ENCODE measurements around the gene CASP7.

CASP7 gene

DNA sequence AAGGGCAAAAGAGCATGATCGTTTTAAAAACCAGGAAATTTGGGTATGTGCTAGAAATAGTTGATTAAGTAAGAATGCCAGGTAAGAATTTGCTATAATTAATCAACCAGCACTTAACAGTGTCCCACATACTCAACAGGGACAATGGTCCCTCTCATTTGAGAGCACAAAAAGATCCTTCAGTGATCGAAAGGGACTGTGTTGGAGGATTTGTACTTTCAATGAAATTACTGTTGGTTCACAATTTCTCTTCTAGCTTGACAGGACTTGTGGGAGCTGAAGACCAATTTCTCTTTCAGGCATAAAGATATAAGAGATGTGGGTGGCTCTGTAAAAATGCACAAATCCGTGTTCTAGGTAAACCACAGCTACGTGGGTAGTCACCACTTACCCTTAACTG lies 59.3 kb downstream of the CASP7 start:
- POLR2A ChIA-PET: no interaction called here
- DNase-seq (ENCODE audit: extremely low spot score): no peak
- CTCF ChIA-PET: no interaction called here
- TF ChIP-seq CTBP1 (IDR thresholded peaks at IDR 0.05; ENCODE audit: borderline replicate concordance) (no peak), ZNF384 (IDR thresholded peaks at IDR 0.05) (no peak), L3MBTL2 (conservative IDR thresholded peaks at IDR 0.05) (no peak), FOXK2 (IDR thresholded peaks at IDR 0.05) (no peak), ARNT (IDR thresholded peaks at IDR 0.05) (no peak), BHLHE40 (IDR thresholded peaks at IDR 0.05; ENCODE audit: borderline replicate concordance) (no peak), SUZ12 (IDR thresholded peaks at IDR 0.05) (no peak)

DNA sequence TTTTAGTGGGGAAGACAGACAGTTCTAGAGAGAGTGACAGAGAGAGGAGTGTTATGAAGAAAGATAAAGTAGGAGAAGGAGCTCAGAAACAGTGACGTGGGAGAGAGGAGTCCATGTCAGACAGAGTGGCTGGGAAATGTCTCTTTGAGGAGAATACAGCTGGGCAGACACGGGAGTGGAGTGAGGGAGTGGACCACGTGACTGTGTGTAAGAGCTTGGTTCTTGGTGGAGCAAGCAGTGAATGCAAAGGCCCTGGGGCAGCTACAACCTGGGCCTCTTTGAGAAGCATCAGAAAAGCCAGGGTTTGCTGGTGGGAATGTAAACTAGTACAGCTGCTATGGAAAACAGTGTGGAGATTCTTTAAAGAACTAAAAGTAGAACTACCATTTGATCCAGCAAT lies 59.9 kb downstream of the CASP7 start:
- CTCF ChIA-PET: interaction anchor here (1.2 kb wide), 1 partner anchor 361 kb away, joined by 3 read pairs; no protein-coding TSS in a partner anchor

DNA sequence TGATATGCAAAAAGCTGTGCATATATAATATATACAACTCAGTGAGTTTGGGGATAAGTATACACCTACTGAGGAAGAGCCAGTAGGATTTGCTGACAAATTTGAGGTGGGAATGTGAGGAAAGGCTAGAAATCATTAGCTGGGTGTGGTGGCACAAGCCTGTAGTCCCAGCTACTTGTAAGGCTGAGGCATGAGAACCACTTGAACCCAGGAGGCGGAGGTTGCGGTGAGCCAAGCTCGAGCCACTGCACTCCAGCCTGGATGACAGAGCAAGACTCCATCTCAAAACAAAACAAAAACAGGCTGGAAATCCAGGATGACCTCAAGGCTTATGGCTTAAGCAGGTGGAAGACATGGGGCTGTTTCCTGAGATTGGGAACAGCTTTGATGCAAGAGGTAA lies 61.1 kb downstream of the CASP7 start:
- no peak for DNase-seq (ENCODE audit: extremely low spot score)
- TF ChIP-seq L3MBTL2 (conservative IDR thresholded peaks at IDR 0.05) (no peak), SP1 (IDR thresholded peaks at IDR 0.05) (no peak)
- ChIA-PET CTCF (no interaction called here), POLR2A (no interaction called here)

More for the DNA sequence above, 59.9 kb downstream of the CASP7 start:
- DNase-seq (ENCODE audit: extremely low spot score): no peak
- TF ChIP-seq ZNF384 (IDR thresholded peaks at IDR 0.05): no peak
- no peak for TF ChIP-seq BHLHE40 (IDR thresholded peaks at IDR 0.05; ENCODE audit: borderline replicate concordance)
- no peak for TF ChIP-seq LEF1 (IDR thresholded peaks at IDR 0.05; ENCODE audit: borderline replicate concordance)
- POLR2A ChIA-PET: no interaction called here

DNA sequence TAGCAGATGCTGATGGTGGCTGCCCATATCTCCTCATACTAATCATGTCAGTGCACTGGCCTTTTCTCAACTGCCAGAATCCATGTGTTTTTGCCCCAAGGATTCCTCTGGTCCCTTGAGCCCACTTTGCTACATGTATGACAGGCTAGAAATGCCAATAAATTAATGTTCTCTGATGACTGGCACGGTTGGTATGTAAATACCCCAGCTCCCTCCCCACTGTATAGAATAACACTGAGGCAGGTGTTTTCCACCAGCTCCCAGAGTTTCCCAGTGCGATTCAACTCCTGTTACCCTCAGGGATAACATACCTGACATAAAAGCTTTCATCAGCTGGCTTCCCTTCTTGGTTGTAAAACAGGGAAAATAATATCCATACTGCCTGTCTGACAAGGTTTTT lies 62.8 kb downstream of the CASP7 start:
- no peak for TF ChIP-seq BHLHE40 (IDR thresholded peaks at IDR 0.05; ENCODE audit: borderline replicate concordance)
- TF ChIP-seq SUZ12 (IDR thresholded peaks at IDR 0.05): no peak
- TF ChIP-seq HDGF (IDR thresholded peaks at IDR 0.05; ENCODE audit: borderline replicate concordance): no peak
- TF ChIP-seq CTBP1 (IDR thresholded peaks at IDR 0.05; ENCODE audit: borderline replicate concordance): no peak
- TF ChIP-seq L3MBTL2 (conservative IDR thresholded peaks at IDR 0.05): no peak
- no peak for TF ChIP-seq SP1 (IDR thresholded peaks at IDR 0.05)
- no peak for TF ChIP-seq ARNT (IDR thresholded peaks at IDR 0.05)
- TF ChIP-seq FOXK2 (IDR thresholded peaks at IDR 0.05): no peak
- DNase-seq (ENCODE audit: extremely low spot score): no peak
- POLR2A ChIA-PET: no interaction called here
- CTCF ChIA-PET: no interaction called here

DNA sequence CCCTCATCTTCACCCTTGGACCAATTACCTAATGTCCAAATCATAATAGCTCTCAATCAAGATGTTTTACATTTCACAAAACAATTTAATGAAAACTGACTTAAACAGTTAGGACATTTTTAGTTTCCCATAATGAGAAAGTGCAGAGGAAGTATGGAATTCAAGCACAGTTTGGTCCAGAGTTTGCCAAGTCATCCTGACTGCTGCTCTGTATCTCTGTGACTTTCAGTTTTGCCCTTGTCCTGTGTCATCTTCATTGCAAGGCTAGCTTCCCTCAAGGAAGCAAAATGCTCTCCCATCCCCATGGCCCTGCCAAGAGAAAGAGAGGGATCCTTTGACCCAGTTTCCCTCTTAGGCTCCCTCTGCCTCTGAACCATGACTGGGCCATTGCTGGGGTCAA lies 63.9 kb downstream of the CASP7 start:
- TF ChIP-seq NFRKB (IDR thresholded peaks at IDR 0.05) (no peak), L3MBTL2 (conservative IDR thresholded peaks at IDR 0.05) (no peak), HDGF (IDR thresholded peaks at IDR 0.05; ENCODE audit: borderline replicate concordance) (no peak), TARDBP (IDR thresholded peaks at IDR 0.05) (no peak), SUZ12 (IDR thresholded peaks at IDR 0.05) (no peak), LEF1 (IDR thresholded peaks at IDR 0.05; ENCODE audit: borderline replicate concordance) (no peak), FOXM1 (IDR thresholded peaks at IDR 0.05; ENCODE audit: borderline replicate concordance) (no peak), ARNT (IDR thresholded peaks at IDR 0.05) (no peak), ZNF384 (IDR thresholded peaks at IDR 0.05) (no peak), CTBP1 (IDR thresholded peaks at IDR 0.05; ENCODE audit: borderline replicate concordance) (no peak), BHLHE40 (IDR thresholded peaks at IDR 0.05; ENCODE audit: borderline replicate concordance) (no peak), ELF4 (IDR thresholded peaks at IDR 0.05) (no peak), SP1 (IDR thresholded peaks at IDR 0.05) (no peak), FOXK2 (IDR thresholded peaks at IDR 0.05) (no peak), FOXA1 (IDR thresholded peaks at IDR 0.05) (no peak)
- TF ChIP-seq, protein P1, sequence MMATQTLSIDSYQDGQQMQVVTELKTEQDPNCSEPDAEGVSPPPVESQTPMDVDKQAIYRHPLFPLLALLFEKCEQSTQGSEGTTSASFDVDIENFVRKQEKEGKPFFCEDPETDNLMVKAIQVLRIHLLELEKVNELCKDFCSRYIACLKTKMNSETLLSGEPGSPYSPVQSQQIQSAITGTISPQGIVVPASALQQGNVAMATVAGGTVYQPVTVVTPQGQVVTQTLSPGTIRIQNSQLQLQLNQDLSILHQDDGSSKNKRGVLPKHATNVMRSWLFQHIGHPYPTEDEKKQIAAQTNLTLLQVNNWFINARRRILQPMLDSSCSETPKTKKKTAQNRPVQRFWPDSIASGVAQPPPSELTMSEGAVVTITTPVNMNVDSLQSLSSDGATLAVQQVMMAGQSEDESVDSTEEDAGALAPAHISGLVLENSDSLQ (IDR thresholded peaks at IDR 0.05): no peak
- ChIA-PET CTCF (no interaction called here), POLR2A (no interaction called here)
- DNase-seq (ENCODE audit: extremely low spot score): no peak

DNA sequence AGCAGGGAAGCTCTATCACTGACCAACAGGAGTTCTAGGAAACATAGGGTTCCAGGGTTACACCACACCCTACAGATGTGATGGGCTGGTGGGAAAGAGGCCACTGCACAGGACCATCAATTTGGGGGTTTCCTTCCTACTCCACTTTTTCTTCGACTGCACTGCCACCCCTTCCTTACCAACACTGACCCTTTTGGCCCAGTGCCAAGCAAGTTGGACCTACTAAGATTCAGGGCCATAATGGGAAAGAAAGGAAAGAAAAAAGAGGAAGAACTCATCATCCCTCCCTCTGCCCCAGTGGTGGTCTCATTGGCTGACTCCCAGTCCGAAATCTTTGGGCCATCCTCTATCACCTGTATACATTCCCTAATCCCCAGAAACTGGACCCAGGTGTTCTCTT lies 65.7 kb downstream of the CASP7 start:
- TF ChIP-seq BHLHE40 (IDR thresholded peaks at IDR 0.05; ENCODE audit: borderline replicate concordance) (no peak), CTBP1 (IDR thresholded peaks at IDR 0.05; ENCODE audit: borderline replicate concordance) (no peak), FOXK2 (IDR thresholded peaks at IDR 0.05) (no peak), ELF4 (IDR thresholded peaks at IDR 0.05) (no peak), HDGF (IDR thresholded peaks at IDR 0.05; ENCODE audit: borderline replicate concordance) (no peak), SP1 (IDR thresholded peaks at IDR 0.05) (no peak), LEF1 (IDR thresholded peaks at IDR 0.05; ENCODE audit: borderline replicate concordance) (no peak), TARDBP (IDR thresholded peaks at IDR 0.05) (no peak), FOXM1 (IDR thresholded peaks at IDR 0.05; ENCODE audit: borderline replicate concordance) (no peak), L3MBTL2 (conservative IDR thresholded peaks at IDR 0.05) (no peak), NFRKB (IDR thresholded peaks at IDR 0.05) (no peak), ZNF384 (IDR thresholded peaks at IDR 0.05) (no peak), FOXA1 (IDR thresholded peaks at IDR 0.05) (no peak), SUZ12 (IDR thresholded peaks at IDR 0.05) (no peak), ARNT (IDR thresholded peaks at IDR 0.05) (no peak)
- TF ChIP-seq, protein P1 (IDR thresholded peaks at IDR 0.05): no peak
- ChIA-PET POLR2A (no interaction called here), CTCF (no interaction called here)
- DNase-seq (ENCODE audit: extremely low spot score): no peak

DNA sequence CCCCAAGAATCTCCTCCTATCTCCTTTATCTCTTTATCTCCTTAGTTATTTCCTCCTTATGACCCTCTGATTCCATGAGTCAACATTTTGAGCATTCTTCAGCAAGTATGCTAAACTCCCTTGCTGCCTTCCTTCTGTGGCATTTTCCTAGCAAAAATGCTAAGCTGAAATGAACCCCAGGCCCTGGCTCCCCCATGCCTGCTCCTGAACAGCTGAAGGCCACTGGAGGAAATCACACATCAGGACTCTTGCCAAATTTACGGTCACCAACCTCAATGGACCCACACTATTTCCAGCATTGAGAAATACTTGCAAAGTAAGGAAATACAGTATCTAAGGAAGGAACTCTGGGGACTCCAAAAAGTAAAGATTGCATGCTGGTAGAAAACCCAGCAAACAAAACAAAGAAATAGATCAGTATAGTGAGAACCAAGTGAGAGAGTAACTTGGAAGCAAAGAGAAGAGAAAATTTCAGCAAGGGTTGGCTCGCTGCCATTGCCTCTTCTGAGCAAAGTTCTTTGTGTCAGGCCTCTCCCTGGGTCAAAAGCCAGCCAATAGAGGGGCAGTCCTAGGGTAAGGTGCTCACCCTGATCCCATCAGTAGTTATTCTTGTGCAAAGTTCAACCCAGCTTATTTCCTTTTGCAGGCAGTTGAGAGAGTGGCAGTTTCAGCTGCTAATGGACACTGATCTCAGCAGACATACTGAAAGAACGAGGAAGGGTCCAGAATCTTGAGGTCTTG lies 66.7 kb downstream of the CASP7 start:
- TF ChIP-seq CTBP1 (IDR thresholded peaks at IDR 0.05; ENCODE audit: borderline replicate concordance) (no peak), ZNF384 (IDR thresholded peaks at IDR 0.05) (no peak), FOXM1 (IDR thresholded peaks at IDR 0.05; ENCODE audit: borderline replicate concordance) (no peak), L3MBTL2 (conservative IDR thresholded peaks at IDR 0.05) (no peak), SUZ12 (IDR thresholded peaks at IDR 0.05) (no peak), ELF4 (IDR thresholded peaks at IDR 0.05) (no peak), TARDBP (IDR thresholded peaks at IDR 0.05) (no peak), BHLHE40 (IDR thresholded peaks at IDR 0.05; ENCODE audit: borderline replicate concordance) (no peak), HDGF (IDR thresholded peaks at IDR 0.05; ENCODE audit: borderline replicate concordance) (no peak), SP1 (IDR thresholded peaks at IDR 0.05) (no peak), NFRKB (IDR thresholded peaks at IDR 0.05) (no peak), ARNT (IDR thresholded peaks at IDR 0.05) (no peak), FOXA1 (IDR thresholded peaks at IDR 0.05) (no peak), LEF1 (IDR thresholded peaks at IDR 0.05; ENCODE audit: borderline replicate concordance) (no peak)
- POLR2A ChIA-PET: no interaction called here
- CTCF ChIA-PET: interaction anchor here (0.5 kb wide), 1 partner anchor 474 kb away, joined by 3 read pairs; no protein-coding TSS in a partner anchor
- DNase-seq (ENCODE audit: extremely low spot score): no peak
